Endothelial cell of umbilical vein (primary cell): ENCODE data around the gene CCNYL1.

ENCODE experiments used
- EZH2 ChIP-seq: IDR thresholded peaks from 2 replicates; pipeline ENCODE4 v1.6.1; 2012; ENCODE audit warnings: borderline replicate concordance, low read depth, mild to moderate bottlenecking, moderate library complexity, low read length, inconsistent platforms; ENCODE audit not compliant: severe bottlenecking
- POLR2A ChIP-seq: IDR thresholded peaks from 2 replicates; pipeline ENCODE4 v1.6.1; 2012; ENCODE audit warnings: low read depth, mild to moderate bottlenecking, control low read depth, low read length
- POLR2AphosphoS5 ChIP-seq: IDR thresholded peaks from 2 replicates; pipeline ENCODE4 v1.6.1; 2012; ENCODE audit warnings: low read depth, mild to moderate bottlenecking, control low read depth, low read length, moderate library complexity; ENCODE audit not compliant: insufficient read depth
- TF ChIP-seq, protein P1 (sequence below), 2 donors: IDR thresholded peaks; 1 replicate in 1 of 2; 2 replicates in 1 of 2; pipeline ENCODE4 v1.5.1; 2011; ENCODE audit warnings: low read length in 2 of 2, mild to moderate bottlenecking in 2 of 2, moderate library complexity in 2 of 2, control low read depth in 1 of 2, inconsistent platforms in 1 of 2, low read depth in 1 of 2; ENCODE audit not compliant: insufficient read depth in 1 of 2; ENCODE audit errors: extremely low read depth in 1 of 2

DNA sequence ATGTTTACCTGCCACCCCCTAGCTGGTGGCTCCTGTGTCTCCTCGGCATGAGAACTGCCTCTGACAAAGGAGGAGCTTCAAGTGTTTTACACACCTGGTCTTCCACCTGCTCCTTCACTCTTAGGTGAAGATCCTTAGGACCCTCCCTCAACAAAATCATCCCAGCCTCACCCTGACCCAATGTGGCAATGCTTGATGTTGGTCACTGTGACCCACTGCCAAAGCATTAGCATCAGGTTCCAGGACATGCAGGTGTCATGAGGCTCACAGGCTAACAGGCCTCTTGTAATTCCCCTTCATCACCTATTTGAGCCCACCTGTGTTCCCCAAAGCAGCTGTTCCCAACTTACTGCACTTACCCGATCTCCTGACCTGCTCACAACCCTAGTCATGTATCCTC lies 48.5 kb downstream of the CCNYL1 start:
- no peak for TF ChIP-seq POLR2AphosphoS5
- TF ChIP-seq, protein P1, sequence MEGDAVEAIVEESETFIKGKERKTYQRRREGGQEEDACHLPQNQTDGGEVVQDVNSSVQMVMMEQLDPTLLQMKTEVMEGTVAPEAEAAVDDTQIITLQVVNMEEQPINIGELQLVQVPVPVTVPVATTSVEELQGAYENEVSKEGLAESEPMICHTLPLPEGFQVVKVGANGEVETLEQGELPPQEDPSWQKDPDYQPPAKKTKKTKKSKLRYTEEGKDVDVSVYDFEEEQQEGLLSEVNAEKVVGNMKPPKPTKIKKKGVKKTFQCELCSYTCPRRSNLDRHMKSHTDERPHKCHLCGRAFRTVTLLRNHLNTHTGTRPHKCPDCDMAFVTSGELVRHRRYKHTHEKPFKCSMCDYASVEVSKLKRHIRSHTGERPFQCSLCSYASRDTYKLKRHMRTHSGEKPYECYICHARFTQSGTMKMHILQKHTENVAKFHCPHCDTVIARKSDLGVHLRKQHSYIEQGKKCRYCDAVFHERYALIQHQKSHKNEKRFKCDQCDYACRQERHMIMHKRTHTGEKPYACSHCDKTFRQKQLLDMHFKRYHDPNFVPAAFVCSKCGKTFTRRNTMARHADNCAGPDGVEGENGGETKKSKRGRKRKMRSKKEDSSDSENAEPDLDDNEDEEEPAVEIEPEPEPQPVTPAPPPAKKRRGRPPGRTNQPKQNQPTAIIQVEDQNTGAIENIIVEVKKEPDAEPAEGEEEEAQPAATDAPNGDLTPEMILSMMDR (IDR thresholded peaks at IDR 0.05; ENCODE audit: extremely low read depth in 1 of 2, insufficient read depth in 1 of 2, low read depth in 1 of 2, low read length in 2 of 2): no peak
- TF ChIP-seq EZH2: no peak
- TF ChIP-seq POLR2A: no peak
